ENCODE results near the gene GPR155. TPM values are rescaled to one million over a fixed set of nuclear protein-coding genes. Genes with fewer than 3 reads are reported as not detected.

Gene GPR155
- total and polyA plus RNA-seq, 9 of the 15 experiments (the other 6 are each of a cell fraction or from before 2014, with no cell fraction given) = 0.04 to 0.40 (median 0.11) TPM; not detected in 1

DNA sequence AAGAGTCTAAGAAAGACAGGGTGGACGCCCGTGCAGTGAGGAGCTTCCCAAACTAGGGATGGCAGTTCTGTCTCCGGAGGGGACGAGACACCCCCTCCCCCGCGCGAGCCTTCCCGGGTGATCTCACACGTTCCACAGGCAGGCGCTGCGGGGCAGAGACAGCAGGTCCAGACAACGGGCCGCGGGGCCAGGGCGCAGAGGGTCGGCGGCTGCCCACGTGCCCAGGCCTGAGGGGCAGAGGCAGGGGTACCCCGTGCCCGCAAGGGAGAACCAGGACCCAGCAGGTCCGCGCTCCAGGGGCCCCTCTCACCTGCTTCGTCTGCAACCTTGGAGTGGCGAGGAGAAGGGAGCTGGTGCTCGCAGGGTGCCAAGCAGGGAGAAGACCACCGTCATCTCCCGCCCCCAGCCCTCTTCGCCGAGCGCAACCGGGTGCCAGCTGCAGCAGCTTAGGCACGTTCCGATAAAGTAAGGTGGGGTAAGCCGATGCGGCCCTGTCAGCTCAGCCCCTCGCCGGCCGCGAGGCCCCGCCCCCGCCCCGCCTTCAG is at the start of gene GPR155 (continued):
- 0 out of 4 replicates have a peak, but pooled peaks of 1 of the 2 experiments have one; percentile 33 for TF ChIP-seq SIN3A (IDR thresholded peaks at IDR 0.05; ENCODE audit: borderline replicate concordance in 2 of 2, control insufficient read depth in 1 of 2, low read depth in 2 of 2, low read length in 2 of 2)
- TF ChIP-seq ZNF311 (CRISPR knock-in tag; IDR thresholded peaks at IDR 0.05) = no peak
- TF ChIP-seq SMAD4 (CRISPR knock-in tag; conservative IDR thresholded peaks at IDR 0.05) = peak; percentile 57; the same call in 1 of the 2 replicates
- TF ChIP-seq FOXK1 (CRISPR knock-in tag; IDR thresholded peaks at IDR 0.05; ENCODE audit: borderline replicate concordance) = peak; percentile 93; the same call in 1 of the 2 replicates
- TF ChIP-seq PHF20 (IDR thresholded peaks at IDR 0.05; ENCODE audit: partially characterized antibody) = peak; percentile 22
- TF ChIP-seq, protein P1, sequence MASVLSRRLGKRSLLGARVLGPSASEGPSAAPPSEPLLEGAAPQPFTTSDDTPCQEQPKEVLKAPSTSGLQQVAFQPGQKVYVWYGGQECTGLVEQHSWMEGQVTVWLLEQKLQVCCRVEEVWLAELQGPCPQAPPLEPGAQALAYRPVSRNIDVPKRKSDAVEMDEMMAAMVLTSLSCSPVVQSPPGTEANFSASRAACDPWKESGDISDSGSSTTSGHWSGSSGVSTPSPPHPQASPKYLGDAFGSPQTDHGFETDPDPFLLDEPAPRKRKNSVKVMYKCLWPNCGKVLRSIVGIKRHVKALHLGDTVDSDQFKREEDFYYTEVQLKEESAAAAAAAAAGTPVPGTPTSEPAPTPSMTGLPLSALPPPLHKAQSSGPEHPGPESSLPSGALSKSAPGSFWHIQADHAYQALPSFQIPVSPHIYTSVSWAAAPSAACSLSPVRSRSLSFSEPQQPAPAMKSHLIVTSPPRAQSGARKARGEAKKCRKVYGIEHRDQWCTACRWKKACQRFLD (CRISPR knock-in tag; IDR thresholded peaks at IDR 0.05) = 0 out of 2 replicates have a peak, but pooled peaks have one; percentile 13

Data from K562 (cell line).